ENCODE data around the gene OGFRL1.

Gene OGFRL1

GRCh38 chr6:71320041-71320440 is 31.4 kb downstream of the OGFRL1 start:
- CTCF ChIA-PET = no interaction called here
- TF ChIP-seq FOXM1 (IDR thresholded peaks at IDR 0.05; ENCODE audit: borderline replicate concordance) = no peak
- POLR2A ChIA-PET = no interaction called here
- DNase-seq (ENCODE audit: extremely low spot score) = no peak

- TF ChIP-seq NFRKB (IDR thresholded peaks at IDR 0.05) (no peak), HDGF (IDR thresholded peaks at IDR 0.05; ENCODE audit: borderline replicate concordance) (no peak), ELF4 (IDR thresholded peaks at IDR 0.05) (no peak), L3MBTL2 (conservative IDR thresholded peaks at IDR 0.05) (no peak), FOXA1 (IDR thresholded peaks at IDR 0.05) (no peak)
- POLR2A ChIA-PET = no interaction called here
- CTCF ChIA-PET = no interaction called here
- no peak for DNase-seq (ENCODE audit: extremely low spot score)
Measured at GRCh38 chr6:71321314-71321713, 32.7 kb downstream of the OGFRL1 start.

- ChIA-PET POLR2A (no interaction called here), CTCF (no interaction called here)
Measured at GRCh38 chr6:71324194-71324785, 35.7 kb downstream of the OGFRL1 start.

GRCh38 chr6:71326611-71327010 is 38.0 kb downstream of the OGFRL1 start:
- POLR2A ChIA-PET = no interaction called here
- CTCF ChIA-PET = no interaction called here
- TF ChIP-seq ELF4 (IDR thresholded peaks at IDR 0.05) (no peak), NFRKB (IDR thresholded peaks at IDR 0.05) (no peak), FOXA1 (IDR thresholded peaks at IDR 0.05) (no peak), SP1 (IDR thresholded peaks at IDR 0.05) (no peak), FOXK2 (IDR thresholded peaks at IDR 0.05) (no peak), PKNOX1 (IDR thresholded peaks at IDR 0.05) (no peak), TARDBP (IDR thresholded peaks at IDR 0.05) (no peak), SUZ12 (IDR thresholded peaks at IDR 0.05) (no peak), BHLHE40 (IDR thresholded peaks at IDR 0.05; ENCODE audit: borderline replicate concordance) (no peak), LEF1 (IDR thresholded peaks at IDR 0.05; ENCODE audit: borderline replicate concordance) (no peak)
- DNase-seq (ENCODE audit: extremely low spot score) = no peak

More at GRCh38 chr6:71324194-71324785, 35.7 kb downstream of the OGFRL1 start:
- DNase-seq (ENCODE audit: extremely low spot score) = no peak
- TF ChIP-seq SUZ12 (IDR thresholded peaks at IDR 0.05) (no peak), FOXK2 (IDR thresholded peaks at IDR 0.05) (no peak), ARNT (IDR thresholded peaks at IDR 0.05) (no peak), FOXA1 (IDR thresholded peaks at IDR 0.05) (no peak), ZNF384 (IDR thresholded peaks at IDR 0.05) (no peak), FOXM1 (IDR thresholded peaks at IDR 0.05; ENCODE audit: borderline replicate concordance) (no peak), HDGF (IDR thresholded peaks at IDR 0.05; ENCODE audit: borderline replicate concordance) (no peak), BHLHE40 (IDR thresholded peaks at IDR 0.05; ENCODE audit: borderline replicate concordance) (no peak), TARDBP (IDR thresholded peaks at IDR 0.05) (no peak), LEF1 (IDR thresholded peaks at IDR 0.05; ENCODE audit: borderline replicate concordance) (no peak), CTBP1 (IDR thresholded peaks at IDR 0.05; ENCODE audit: borderline replicate concordance) (no peak), NFRKB (IDR thresholded peaks at IDR 0.05) (no peak), SP1 (IDR thresholded peaks at IDR 0.05) (no peak), ELF4 (IDR thresholded peaks at IDR 0.05) (no peak), PKNOX1 (IDR thresholded peaks at IDR 0.05) (no peak), L3MBTL2 (conservative IDR thresholded peaks at IDR 0.05) (no peak)

- ChIA-PET POLR2A (no interaction called here), CTCF (no interaction called here)
- no peak for DNase-seq (ENCODE audit: extremely low spot score)
- TF ChIP-seq FOXK2 (IDR thresholded peaks at IDR 0.05) (no peak), FOXA1 (IDR thresholded peaks at IDR 0.05) (no peak), SP1 (IDR thresholded peaks at IDR 0.05) (no peak), HDGF (IDR thresholded peaks at IDR 0.05; ENCODE audit: borderline replicate concordance) (no peak), NFRKB (IDR thresholded peaks at IDR 0.05) (no peak), PKNOX1 (IDR thresholded peaks at IDR 0.05) (no peak), L3MBTL2 (conservative IDR thresholded peaks at IDR 0.05) (no peak), ARNT (IDR thresholded peaks at IDR 0.05) (no peak), BHLHE40 (IDR thresholded peaks at IDR 0.05; ENCODE audit: borderline replicate concordance) (no peak)
Measured at GRCh38 chr6:71330501-71330900, 41.9 kb downstream of the OGFRL1 start.

- POLR2A ChIA-PET = no interaction called here
- CTCF ChIA-PET = no interaction called here
- DNase-seq (ENCODE audit: extremely low spot score) = no peak
- no peak for TF ChIP-seq CTBP1 (IDR thresholded peaks at IDR 0.05; ENCODE audit: borderline replicate concordance)
Measured at GRCh38 chr6:71332012-71332411, 43.4 kb downstream of the OGFRL1 start.

- CTCF ChIA-PET = no interaction called here
- POLR2A ChIA-PET = no interaction called here
- no peak for TF ChIP-seq FOXM1 (IDR thresholded peaks at IDR 0.05; ENCODE audit: borderline replicate concordance)
- TF ChIP-seq ELF4 (IDR thresholded peaks at IDR 0.05) = no peak
- no peak for TF ChIP-seq CTBP1 (IDR thresholded peaks at IDR 0.05; ENCODE audit: borderline replicate concordance)
- no peak for TF ChIP-seq FOXA1 (IDR thresholded peaks at IDR 0.05)
- TF ChIP-seq FOXK2 (IDR thresholded peaks at IDR 0.05) = no peak
- TF ChIP-seq SUZ12 (IDR thresholded peaks at IDR 0.05) = no peak
- no peak for TF ChIP-seq L3MBTL2 (conservative IDR thresholded peaks at IDR 0.05)
- TF ChIP-seq BHLHE40 (IDR thresholded peaks at IDR 0.05; ENCODE audit: borderline replicate concordance) = no peak
- no peak for TF ChIP-seq PKNOX1 (IDR thresholded peaks at IDR 0.05)
- no peak for DNase-seq (ENCODE audit: extremely low spot score)
Measured at GRCh38 chr6:71333050-71333449, 44.4 kb downstream of the OGFRL1 start.
